ENCODE results near the gene SH3PXD2A. TPM values are rescaled to one million over a fixed set of nuclear protein-coding genes. Genes with fewer than 3 reads are reported as not detected.

Gene SH3PXD2A
- total and polyA plus RNA-seq, 9 donors, result 33.2 to 95.0 (median 73.9) TPM

Other genes starting within 250 kb of the SH3PXD2A start
- gene STN1, start 62.6 kb upstream of the SH3PXD2A start, total RNA-seq, result 25.6 TPM
- gene STN1, start 62.6 kb upstream of the SH3PXD2A start, polyA plus RNA-seq (ENCODE audit: insufficient read depth in 1 of 8, insufficient read length in 8 of 8, low replicate concordance in 1 of 8), result 10 to 100 TPM; 17.9 to 22.4 (median 19.0) TPM
- 35.7 TPM for gene SLK, start 111.6 kb upstream of the SH3PXD2A start, total RNA-seq
- gene SLK, start 111.6 kb upstream of the SH3PXD2A start, polyA plus RNA-seq (ENCODE audit: insufficient read depth in 1 of 8, insufficient read length in 8 of 8, low replicate concordance in 1 of 8), result 10 to 100 TPM; 17.2 to 35.0 (median 25.7) TPM
- gene COL17A1, start 230.3 kb upstream of the SH3PXD2A start, total RNA-seq, result 0.09 TPM
- gene COL17A1, start 230.3 kb upstream of the SH3PXD2A start, polyA plus RNA-seq (ENCODE audit: insufficient read depth in 1 of 8, insufficient read length in 8 of 8, low replicate concordance in 1 of 8), result 10 to 100 TPM in 1 of 8 donors, 1 to 10 TPM in 2, under 1 TPM in 5; 0.08 to 43.8 (median 0.35) TPM

Measured in muscle of leg (tissue), 9 donors.